ENCODE data around the gene MORN2.

The MORN2 gene

DNA sequence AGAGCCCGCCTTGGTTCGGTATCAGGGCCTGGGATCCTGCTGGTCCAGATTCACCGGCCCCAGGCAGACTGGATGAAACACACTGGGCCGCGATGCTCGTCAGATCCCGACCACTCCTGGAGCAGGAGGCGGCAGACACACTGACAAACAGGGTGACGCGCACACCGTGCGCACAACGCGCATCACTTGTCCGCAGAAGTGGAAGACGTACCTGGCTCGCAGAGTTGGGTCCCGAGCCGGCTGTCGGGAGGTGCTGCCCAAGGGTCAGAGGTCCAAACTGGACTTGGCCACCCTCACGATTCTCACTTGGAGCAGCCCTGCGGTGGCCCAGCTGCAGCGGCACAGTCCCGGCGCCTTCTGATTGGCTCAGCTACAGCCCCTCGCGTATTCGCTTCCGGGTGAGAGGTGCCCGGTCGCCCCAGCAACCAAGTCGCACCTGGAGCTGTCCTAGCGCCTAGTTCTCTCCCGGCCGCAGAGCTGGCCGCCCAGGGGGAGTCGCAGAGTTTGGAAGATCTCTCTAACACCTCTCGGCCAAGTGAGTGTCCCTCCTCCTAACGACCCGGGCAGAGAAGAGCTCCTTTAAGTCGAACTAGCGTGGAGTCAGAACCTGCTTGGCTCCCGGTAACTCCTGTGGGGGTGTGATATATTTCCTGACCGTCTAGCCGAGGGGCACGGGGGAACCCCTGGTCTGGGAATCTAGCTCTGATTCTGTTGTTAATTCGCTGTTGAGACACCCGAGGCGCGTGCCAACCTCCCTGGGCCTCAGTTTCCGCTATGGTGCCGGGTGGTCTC, at the start of gene MORN2, which contains the start of gene DHX57:
TSS of gene MORN2 (plus strand) at position 401 of the 792 bp plus-strand sequence.
TSS of gene DHX57 (minus strand) at position 359 of the 792 bp plus-strand sequence. CDS start 7,529 bp downstream, outside the sequence.
- peak; percentile 83 for DNase-seq

DNA sequence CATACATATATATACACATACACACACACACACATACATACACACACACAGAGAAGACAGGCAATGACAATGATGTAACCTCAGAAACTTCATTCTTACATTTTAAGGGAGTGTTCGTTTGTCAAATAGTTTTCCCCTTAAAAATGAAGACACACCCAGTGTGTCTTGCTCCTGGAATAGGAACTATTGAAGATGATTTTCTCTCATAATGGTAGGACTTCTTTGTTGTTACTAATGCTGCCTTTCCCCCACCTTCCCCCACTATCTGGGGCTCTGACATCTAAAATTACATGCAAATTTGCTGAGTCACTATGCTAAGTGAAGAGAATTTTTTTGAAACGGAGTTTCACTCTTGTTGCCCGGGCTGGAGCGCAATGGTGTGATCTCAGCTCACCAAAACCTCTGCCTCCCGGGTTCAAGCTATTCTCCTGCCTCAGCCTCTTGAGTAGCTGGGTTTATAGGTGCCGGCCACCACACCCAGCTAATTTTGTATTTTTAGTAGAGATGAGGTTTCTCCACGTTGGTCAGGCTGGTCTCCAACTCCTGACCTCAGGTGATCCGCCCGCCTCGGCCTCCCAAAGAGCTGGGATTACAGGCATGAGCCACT, 48.1 kb upstream of the MORN2 start:
- peak; percentile 34 for DNase-seq

DNA sequence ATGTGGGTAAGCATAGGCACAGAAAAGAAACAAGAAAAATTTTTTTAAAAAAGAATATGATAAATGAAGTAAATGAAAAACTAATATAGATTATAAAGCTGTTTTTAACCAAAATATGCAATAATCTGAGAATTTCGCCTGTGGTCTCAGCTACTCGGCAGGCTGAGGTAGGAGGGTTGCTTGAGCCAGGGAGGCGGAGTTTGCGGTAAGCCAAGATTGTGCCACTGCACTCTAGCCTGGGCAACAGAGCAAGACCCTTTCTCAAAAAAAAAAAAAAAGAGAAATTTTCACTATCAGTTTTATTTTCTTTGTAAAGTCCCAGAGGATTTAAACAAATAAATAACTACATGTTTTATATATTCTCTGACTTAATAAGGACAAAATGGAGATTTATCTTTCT, 47.3 kb upstream of the MORN2 start:
- no peak for DNase-seq

DNA sequence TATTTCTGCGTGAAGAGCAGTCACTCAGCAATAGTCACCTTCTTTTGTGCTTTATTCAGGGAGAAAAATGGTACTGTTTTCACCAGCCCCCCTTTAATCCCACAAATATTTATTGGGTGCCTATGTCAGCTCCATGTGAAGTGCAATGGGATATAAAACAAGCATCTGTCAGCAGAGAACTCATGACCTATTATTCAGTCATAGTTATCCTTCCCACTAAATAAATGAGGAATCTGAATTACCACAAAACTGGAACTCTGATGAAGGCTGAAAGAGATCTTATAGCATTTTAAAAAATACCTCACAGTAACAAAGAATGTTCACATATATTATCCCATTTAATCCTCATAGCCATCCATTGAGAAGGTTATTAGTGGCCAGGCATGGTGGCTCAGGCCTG, 45.8 kb upstream of the MORN2 start:
- DNase-seq: no peak

DNA sequence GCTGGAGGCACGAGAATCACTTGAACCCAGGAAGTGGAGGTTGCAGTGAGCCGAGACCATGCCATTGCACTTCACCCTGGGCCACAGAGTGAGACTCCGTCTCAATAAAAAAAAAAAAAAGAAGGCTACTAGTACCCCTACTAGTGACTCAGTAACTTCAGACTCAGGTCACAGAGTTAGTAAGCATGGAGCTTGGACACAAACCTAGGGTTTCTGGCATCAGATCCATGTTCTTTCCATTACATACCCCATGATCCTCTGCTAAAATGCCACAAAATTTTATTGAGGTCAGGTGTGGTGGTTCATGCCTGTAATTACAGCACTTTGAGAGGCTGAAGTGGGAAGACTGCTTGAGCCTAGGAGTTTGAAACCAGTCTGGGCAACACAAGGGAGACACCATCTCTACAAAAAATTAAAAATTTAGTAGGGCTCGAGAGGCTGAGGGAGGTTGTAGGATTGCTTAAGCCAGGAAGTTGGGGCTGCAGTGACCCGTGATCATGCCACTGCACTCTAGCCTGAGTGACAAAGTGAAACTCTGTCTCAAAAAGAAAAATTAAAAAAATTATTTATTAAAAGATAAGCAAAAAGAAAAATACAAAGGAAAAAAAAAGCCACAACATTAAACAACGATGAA, 45.1 kb upstream of the MORN2 start:
- DNase-seq: no peak

DNA sequence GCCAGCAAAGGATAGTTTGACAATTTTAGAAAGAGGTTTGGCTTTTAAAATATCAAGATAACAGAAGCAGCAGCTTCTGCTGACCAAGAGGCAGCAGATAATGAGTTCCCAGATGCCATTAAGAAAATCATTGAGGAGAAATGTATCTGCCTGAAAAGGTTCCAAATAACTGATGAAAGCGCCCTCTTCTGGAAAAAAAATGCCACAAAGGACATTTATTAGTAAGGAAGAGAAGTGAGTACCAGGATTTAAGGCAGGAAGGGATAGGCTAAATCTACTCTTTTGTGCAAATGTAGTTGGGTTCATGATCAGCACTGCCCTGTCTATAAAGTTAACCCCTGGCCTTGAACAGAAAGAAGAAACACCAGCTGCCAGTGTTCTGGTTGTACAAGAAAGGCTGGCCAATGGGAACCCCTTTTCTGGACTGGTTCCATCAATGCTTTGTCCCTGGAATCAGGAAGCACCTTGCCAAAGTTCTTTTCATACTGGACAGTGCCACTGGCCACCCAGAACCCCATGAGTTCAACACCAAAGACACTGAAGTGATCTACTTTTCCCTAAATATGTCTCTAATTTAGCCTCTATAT, 40.7 kb upstream of the MORN2 start:
- DNase-seq: no peak

DNA sequence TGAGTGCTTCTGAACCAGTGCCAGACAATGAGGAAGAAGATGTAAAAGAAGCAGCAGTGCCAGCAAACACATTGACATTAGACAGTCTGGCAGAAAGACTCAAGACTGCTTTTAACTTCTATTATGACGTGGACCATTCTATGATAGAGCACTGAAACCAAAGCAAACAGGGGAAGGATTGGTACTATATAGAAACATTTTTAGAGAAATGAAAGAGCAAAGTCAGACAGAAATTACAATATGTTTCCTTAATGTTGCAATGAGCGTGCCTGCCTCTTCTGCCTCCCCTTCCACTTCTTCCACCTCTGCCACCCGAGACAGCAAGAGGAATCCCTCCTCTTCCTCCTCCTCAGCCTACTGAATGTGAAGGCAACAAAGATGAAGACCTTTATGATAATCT, 39.8 kb upstream of the MORN2 start:
- DNase-seq: no peak

DNA sequence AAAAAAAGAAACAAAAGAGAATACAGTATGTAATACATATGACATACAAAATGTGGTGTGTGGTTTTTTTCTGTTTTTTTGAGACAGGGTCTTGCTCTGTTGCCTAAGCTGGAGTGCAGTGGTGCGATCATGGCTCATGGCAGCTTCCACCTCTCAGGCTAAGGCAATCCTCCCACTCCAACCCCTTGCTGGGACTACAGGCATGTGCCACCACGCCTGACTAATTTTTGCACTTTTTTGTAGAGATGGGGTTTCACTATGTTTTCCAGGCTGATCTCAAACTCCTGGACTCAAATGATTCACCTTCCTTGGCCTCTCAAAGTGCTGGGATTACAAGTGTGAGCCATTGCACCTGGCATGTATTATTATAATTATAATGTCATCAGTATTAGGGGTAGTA, 39.0 kb upstream of the MORN2 start:
- no peak for DNase-seq

DNA sequence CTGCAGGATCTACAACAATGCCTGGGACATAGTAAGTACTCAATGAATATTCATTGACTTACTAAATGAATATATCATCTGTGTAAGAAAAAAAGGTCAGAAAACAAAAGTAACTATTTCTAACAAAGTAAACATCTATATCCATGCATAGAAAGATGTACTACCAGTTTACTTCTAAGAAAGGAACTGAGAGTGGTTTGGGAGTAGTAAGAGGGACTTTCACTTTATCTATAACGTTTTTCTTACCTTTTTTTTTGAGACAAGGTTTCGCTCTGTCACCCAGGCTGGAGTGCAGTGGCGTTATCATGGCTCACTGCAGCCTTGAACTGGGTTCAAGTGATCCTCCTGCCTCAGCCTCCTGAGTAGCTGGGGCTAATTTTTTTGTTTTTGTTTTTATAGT, 25.7 kb upstream of the MORN2 start:
- DNase-seq: no peak

DNA sequence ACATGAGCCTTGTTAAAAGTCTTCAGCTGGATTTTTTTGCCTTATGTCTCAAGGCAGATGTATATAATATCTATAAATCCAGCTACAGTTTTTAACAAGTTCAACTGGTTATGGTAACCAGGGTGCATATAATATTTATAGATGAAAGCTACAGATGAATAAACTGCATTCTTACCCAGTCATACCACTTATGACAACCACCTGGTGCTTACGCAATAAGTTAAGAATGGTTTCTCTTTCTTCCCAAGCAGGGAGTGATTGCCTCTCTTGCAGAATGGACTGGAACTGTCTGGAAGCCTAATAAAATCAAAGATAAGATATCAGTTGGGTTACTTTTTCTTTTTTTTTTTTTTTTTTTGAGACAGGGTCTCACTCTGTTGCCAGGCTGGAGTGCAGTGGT, 19.6 kb upstream of the MORN2 start:
- peak; percentile 31 for DNase-seq

DNA sequence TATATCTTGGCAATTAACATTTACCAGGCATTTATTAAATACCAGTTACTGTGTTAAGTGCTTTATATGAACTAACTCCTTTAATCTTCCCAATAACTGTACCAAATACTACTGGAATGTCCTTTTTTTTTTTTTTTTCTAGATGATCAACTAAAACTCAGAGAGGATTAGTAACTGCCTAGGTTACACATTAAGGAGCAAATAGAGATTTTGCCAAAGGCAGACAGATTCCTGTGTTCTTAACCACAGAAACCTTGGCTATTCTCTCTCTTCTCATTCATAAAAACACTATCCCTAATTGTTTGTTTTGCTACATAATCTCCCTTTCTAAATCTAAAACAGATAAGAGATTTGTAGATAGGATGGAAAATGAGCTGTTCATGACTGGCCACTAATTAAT, 13.3 kb upstream of the MORN2 start:
- no peak for DNase-seq

DNA sequence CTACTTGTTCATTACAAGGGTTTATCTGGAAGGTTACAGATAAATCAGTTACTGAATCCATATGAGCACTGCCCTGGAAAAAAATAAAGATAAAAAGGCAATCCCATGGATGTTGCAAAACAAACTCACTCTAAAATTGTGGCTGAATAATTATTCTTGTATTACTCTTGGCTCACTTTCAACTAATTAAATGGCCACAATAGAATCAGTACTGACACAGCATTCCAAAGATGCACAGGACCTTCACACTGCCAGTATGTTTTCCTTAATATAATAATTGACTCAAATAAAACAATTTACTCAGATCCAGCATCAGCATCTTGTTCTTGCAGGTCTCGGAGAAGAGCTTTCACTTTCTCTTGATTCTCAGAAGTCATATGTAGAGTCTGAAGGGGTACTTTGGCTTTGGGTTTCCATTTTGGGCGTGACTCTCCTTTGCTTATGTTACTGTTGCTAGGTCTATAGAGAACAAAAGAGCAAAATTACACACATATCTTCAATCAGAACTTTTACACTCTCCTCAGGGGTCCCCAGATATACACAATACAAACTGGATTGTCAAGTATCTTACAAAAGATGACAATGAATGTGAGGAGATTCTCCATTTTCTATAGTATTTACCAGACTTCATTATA, 12.6 kb upstream of the MORN2 start:
- DNase-seq: no peak

DNA sequence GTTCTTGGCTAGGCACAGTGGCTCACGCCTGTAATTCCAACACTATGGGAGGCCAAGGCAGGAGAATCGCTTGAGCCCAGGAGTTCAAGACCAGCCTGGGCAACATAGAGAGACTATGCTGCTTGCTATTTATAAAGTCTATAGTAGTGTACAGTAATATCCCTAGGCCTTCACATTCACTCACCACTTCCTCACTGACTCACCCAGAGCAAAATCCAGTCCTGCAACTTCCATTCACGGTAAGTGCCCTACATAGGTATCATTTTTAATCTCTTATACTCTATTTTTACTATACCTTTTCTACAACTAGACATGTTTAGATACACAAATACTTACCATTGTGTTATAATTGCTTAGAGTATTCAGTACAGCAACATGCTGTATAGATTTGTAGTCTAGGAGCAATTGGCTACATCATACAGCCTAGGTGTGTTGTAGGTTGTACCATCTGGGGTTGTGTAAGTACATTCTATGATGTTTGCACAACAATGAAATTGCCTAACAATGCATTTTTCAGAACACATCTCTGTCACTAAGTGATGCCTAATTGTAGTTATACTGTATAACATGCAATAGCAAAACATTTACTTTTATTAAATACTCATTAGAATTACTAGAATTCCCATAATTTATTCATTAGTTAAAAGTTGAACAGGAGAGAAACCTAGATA, 8.9 kb upstream of the MORN2 start:
- peak; percentile 2 for DNase-seq

DNA sequence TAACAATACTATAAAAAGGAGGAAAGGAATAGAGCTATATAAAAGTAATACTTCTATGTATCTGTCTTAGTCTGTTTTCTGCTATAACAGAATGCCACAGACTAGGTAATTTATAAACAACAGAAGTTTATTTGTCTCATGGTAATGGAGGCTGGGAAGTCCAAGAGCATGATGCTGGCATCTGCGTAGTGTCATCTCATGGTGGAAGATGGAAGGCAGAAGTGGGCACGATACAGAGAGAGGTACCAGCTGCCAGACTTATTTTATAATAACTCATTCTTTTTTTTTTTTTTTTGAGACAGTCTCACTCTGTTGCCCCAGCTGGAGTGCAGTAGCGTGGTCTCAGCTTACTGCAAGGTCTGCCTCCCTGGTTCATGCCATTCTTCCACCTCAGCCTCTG, 4.3 kb upstream of the MORN2 start:
- no peak for DNase-seq

DNA sequence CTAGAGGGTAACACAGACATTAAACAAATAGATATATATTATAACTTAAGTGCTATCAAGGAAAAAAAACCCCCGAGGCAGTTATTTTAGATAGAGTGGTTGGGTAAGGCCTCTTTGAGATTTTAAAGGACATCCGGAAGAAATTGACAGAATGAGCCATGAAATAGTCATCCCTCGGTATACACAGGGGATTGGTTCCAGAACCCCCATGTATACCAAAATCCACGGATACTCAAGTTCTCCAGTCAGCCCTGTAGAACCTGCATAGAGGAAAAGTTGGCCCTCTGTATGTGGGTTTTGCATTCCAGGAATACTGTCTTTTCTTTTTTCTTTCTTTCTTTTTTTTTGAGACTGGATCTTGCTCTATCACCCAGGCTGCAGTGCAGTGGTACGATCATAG, 2.0 kb upstream of the MORN2 start:
- no peak for DNase-seq

DNA sequence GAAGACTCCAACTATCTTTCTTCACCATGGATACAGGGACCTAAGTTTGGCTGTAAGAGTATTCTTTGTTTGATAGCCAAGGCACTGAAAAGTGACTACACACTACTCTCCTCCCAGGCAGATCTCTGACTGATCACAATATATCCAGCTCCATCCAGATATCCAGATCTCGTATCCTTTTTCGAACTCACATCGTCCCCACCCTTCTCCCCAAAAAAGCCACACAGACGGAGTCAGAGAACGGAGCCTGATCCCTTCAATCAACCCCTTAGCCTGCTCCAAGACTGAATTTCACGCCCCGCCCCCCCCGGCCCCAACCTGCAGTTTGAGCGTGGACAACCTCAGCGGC, 575 bp upstream of the MORN2 start:
- no peak for DNase-seq

DNA sequence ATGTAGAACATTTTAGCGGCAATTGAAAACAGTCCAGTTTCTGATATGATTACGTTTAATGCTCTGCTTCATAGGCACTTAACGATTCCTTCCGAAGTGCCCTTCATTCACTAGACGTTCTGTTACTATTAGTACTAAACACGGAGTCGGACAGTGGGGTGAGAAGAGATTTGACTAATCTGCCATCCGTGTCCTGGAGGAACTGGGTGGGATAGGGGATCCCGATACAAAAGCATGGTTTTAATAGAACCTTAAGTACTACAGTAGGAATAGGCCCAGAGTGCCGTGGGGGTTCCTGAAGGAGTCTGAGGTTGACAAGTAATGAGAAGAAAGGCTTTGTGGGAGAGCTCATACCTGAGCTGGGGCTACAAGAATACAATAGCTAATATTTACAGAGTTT, 631 bp downstream of the MORN2 start:
- no peak for DNase-seq

DNA sequence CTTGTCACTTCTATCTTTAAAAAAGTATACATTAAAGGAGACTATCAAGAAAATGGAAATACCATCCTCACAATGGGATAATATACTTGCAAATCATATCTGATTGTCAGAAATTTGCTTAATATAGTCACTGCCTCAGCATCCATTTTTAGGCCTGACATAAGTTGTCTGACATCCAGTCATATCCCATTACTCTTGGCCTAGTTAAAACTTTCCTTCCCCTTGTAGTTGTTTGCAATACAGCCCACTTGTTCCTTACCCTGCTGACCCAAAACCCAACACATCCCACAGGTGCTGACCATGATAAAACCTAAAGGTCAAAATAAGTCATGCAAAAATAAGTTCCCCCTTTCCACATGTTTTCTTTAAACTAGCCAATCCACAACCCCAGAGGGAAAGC, 10.3 kb downstream of the MORN2 start:
- DNase-seq: no peak

DNA sequence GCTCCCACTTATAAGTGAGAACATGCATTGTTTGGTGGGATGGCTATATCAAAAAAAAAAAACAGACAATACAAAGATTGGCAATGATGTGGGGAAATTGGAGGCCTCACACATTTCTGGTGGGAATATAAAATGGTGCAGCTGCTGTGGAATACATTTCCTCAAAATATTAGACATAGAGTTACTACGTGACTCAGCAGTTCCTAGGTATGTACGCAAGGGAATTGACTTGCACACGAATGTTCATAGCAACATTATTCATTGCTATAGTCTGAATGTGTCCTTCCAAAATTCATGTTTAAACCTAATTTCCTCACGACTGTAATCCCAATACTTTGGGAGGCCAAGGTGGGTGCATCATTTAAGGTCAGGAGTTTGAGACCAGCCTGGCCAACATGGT, 11.6 kb downstream of the MORN2 start:
- DNase-seq: no peak

DNA sequence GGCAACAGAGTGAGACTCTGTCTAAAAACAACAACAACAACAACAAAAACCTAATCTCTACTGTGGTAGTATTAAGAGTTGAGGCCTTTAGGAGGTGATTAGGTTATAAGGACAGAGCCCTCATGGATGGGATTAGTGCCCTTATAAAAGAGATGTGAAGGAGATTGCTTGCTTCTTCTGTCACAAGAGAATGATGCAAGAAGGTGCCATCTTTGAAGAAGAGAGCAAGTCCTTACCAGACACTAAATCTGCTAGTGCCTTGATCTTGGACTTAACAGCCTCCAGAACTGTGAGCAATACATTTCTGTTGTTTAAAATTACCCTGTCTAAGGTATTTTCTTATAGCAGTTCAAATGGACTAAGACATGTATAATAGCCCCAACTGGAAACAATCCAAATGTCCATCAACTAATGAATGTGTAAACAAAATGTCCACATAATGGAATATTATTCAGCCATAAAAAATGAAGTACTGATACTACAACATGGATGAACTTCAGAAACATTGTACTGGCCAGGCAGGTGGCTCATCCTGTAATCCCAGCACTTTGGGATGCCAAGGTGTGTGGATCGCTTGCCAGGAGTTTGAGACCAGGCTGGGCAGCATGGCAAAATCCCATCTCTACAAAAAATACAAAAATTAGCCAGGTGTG, 12.3 kb downstream of the MORN2 start:
- no peak for DNase-seq

DNA sequence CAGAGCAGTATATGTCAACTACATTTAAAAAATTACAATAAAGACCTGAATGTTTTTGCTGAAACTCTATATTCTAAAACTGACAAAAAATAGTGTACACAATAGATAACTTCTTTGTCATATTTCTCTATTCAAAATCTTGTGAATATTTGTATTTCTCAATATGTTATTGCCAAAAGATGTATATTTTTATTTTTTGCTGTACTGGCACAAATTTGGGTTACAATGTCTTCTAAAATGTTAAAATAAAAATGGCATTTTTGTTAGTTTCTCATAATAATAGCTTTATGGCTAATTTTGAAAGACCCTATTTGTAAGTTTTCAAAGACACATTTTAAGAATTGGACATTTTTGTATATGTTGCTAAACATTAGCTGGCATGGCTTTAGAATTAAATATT, 13.3 kb downstream of the MORN2 start:
- DNase-seq: no peak

DNA sequence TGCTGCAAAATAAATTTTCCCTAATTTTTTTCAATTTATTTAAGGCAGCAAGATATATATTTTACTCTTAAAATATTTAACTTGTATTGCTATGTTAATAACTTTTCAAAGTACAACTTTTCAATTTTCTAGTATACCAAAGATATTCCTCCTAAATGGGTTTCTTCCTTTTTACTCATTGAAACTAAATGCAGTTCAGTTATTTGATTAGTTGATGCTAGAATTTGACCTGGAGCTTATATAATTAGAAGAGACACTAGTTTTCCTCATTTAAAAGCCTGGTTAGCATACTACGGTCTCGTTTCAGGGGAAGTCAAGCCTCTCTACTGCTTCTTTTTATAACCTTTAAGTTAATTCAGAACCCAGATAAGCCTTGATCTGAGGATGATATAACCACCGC, 13.8 kb downstream of the MORN2 start, which contains the start of gene ARHGEF33:
TSS of gene ARHGEF33 (plus strand) at position 301 of the 400 bp plus-strand sequence. CDS start 29,573 bp downstream, outside the sequence.
- DNase-seq: no peak
